ENCODE results near the gene HNRNPC.
"Not testable (repeated sequence)": the region's sequence is repeated elsewhere in the genome, so short reads cannot be mapped to it uniquely, and the experiment has no call there.

The HNRNPC gene

GRCh38 chr14:21241218-21241819, 27.9 kb downstream of the HNRNPC start:
- DNase-seq, result no peak

GRCh38 chr14:21240417-21240816, 28.8 kb downstream of the HNRNPC start:
- no peak for DNase-seq

- no peak for DNase-seq
Observed at GRCh38 chr14:21238823-21239518, 30.3 kb downstream of the HNRNPC start.

- no peak for DNase-seq
Observed at GRCh38 chr14:21236948-21237797, 32.1 kb downstream of the HNRNPC start.

- DNase-seq, result no peak
Observed at GRCh38 chr14:21234112-21234511, 35.1 kb downstream of the HNRNPC start.

GRCh38 chr14:21233457-21234076, 35.7 kb downstream of the HNRNPC start:
- no peak for DNase-seq

- no peak for DNase-seq
Observed at GRCh38 chr14:21231020-21231652, 38.1 kb downstream of the HNRNPC start.

- DNase-seq, result no peak
Observed at GRCh38 chr14:21229821-21230220, 39.4 kb downstream of the HNRNPC start.

- no peak for DNase-seq
Observed at GRCh38 chr14:21227981-21228380, 41.3 kb downstream of the HNRNPC start.

GRCh38 chr14:21227150-21227549, 42.1 kb downstream of the HNRNPC start:
- no peak for DNase-seq

GRCh38 chr14:21226467-21226866, 42.8 kb downstream of the HNRNPC start:
- no peak for DNase-seq

- DNase-seq, result not testable (repeated sequence)
Observed at GRCh38 chr14:21225164-21225563, 44.1 kb downstream of the HNRNPC start.

- no peak for DNase-seq
Observed at GRCh38 chr14:21220874-21221477, 48.3 kb downstream of the HNRNPC start.

- no peak for DNase-seq
Observed at GRCh38 chr14:21219561-21220111, 49.6 kb downstream of the HNRNPC start.

- no peak for DNase-seq
Observed at GRCh38 chr14:21219120-21219519, 50.1 kb downstream of the HNRNPC start.

- no peak for DNase-seq
Observed at GRCh38 chr14:21215879-21216251, 53.4 kb downstream of the HNRNPC start.

GRCh38 chr14:21215130-21215878, 53.9 kb downstream of the HNRNPC start:
- no peak for DNase-seq

GRCh38 chr14:21213652-21214051, 55.6 kb downstream of the HNRNPC start:
- DNase-seq, result no peak

- DNase-seq, result not testable (repeated sequence)
Observed at GRCh38 chr14:21212824-21213223, 56.4 kb downstream of the HNRNPC start.

GRCh38 chr14:21211509-21211908, 57.7 kb downstream of the HNRNPC start:
- no peak for DNase-seq

GRCh38 chr14:21210023-21210422, 59.2 kb downstream of the HNRNPC start:
- DNase-seq, result no peak
